Nephron (organoid): ENCODE results near the gene OLFM2.
"Not testable (repeated sequence)": the region's sequence is repeated elsewhere in the genome, so short reads cannot be mapped to it uniquely, and the experiment has no call there.

Source experiments
- H3K27ac Mint-ChIP-seq, 3 experiments: 2 replicates each; pipeline ENCODE4 v1.8.0; 2020; ENCODE audit warnings: mixed read lengths in 3 of 3, mild to moderate bottlenecking in 2 of 3, moderate library complexity in 1 of 3
- H3K27me3 Mint-ChIP-seq: 2 replicates; pipeline ENCODE4 v1.8.0; 2021; ENCODE audit warnings: low read depth, mild to moderate bottlenecking, moderate library complexity, mixed read lengths
- H3K36me3 Mint-ChIP-seq: 2 replicates; pipeline ENCODE4 v1.8.0; 2020; ENCODE audit warnings: low read depth, mixed read lengths
- H3K4me1 Mint-ChIP-seq: 2 replicates; pipeline ENCODE4 v1.8.0; 2020; ENCODE audit warnings: mixed read lengths
- H3K4me3 Mint-ChIP-seq, 3 experiments: 2 replicates each; pipeline ENCODE4 v1.8.0; 2020; ENCODE audit warnings: mild to moderate bottlenecking in 3 of 3, mixed read lengths in 3 of 3, moderate library complexity in 2 of 3
- H3K9me3 Mint-ChIP-seq: 2 replicates; pipeline ENCODE4 v1.8.0; 2020; ENCODE audit warnings: mixed read lengths
- CTCF ChIP-seq, 3 experiments: fragments of 200-600 bp; sonication (generic); IDR thresholded peaks; one replicate each; pipeline ENCODE4 v1.5.0; 2021; ENCODE audit warnings: antibody characterized with exemption in 3 of 3; ENCODE audit not compliant: unreplicated experiment in 3 of 3

Gene OLFM2

DNA sequence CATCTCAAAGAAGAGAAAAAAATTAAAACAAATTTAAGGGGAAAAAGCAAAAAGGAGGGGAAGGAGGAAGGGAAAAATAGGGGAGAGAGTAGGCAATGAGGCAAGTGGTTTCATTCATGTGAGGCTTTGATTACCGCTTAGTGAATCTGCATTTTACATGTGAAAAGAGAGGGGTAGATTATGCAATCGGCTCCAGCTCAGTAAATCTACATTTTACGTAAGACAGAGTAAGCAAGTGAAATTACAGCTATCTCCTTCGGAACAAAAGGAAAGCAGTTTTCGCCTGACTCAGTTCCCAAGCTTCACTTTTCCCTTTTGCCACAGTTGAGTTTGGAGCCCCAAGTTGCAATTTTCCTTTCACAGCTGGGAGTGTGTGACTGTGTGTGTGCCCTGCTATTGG, 16.0 kb upstream of the OLFM2 start:
- Mint-ChIP-seq H3K9me3 (no peaks in the 10 kb centered on the region), H3K4me3 (no peak overlapping the region), H3K27ac (no peak overlapping the region), H3K27me3 (peaks cover under 1% of the 10 kb centered on the region), H3K4me1 (peaks cover 2% of the 10 kb centered on the region), H3K36me3 (no peaks in the 10 kb centered on the region)
- TF ChIP-seq CTCF (IDR thresholded peaks at IDR 0.05; ENCODE audit: unreplicated experiment in 3 of 3): no peak

DNA sequence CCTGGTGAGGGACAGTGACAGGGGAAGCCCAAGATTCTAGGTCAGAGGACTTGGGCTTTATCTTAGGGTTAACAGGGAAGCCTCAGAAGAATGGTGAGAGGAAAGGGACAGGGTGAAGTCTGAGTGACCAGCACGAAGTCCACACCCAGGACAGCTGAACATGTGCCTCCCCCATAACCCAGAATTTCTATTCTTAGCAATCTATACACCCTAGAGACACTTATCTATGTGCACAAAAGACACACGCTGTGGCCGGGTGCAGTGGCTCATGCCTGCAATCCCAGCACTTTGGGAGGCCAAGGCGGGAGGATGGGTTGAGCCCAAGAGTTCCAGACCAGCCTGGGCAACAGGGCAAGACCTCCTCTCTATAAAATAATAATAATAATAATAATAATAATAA, 11.1 kb upstream of the OLFM2 start:
- Mint-ChIP-seq H3K27ac (peak overlapping the region; percentile 17 to 80 (median 71)), H3K9me3 (no peaks in the 10 kb centered on the region), H3K27me3 (peaks cover 5% of the 10 kb centered on the region), H3K36me3 (no peaks in the 10 kb centered on the region), H3K4me1 (peaks cover 16% of the 10 kb centered on the region), H3K4me3 (no peak overlapping the region)
- no peak for TF ChIP-seq CTCF (IDR thresholded peaks at IDR 0.05; ENCODE audit: unreplicated experiment in 3 of 3)

- not testable (repeated sequence) for H3K27me3 Mint-ChIP-seq, H3K36me3 Mint-ChIP-seq, H3K9me3 Mint-ChIP-seq, H3K4me3 Mint-ChIP-seq
- Mint-ChIP-seq H3K27ac (peak overlapping the region in 2 of 3 experiments; percentile 59 to 71), H3K4me1 (peaks cover 16% of the 10 kb centered on the region)
Measured at GRCh38 chr19:9946528-9947125, 10.3 kb upstream of the OLFM2 start.

GRCh38 chr19:9945319-9945966, 9.1 kb upstream of the OLFM2 start:
- Mint-ChIP-seq H3K27me3 (peaks cover 13% of the 10 kb centered on the region), H3K27ac (peak overlapping the region; percentile 94 to 97 (median 94)), H3K9me3 (peaks cover 8% of the 10 kb centered on the region), H3K4me1 (peaks cover 16% of the 10 kb centered on the region), H3K4me3 (peak overlapping the region in 2 of 3 experiments; percentile 48 to 54), H3K36me3 (no peaks in the 10 kb centered on the region)
- TF ChIP-seq CTCF (IDR thresholded peaks at IDR 0.05; ENCODE audit: unreplicated experiment in 3 of 3): peak in 1 of 3 experiments; percentile 17

GRCh38 chr19:9943744-9944143, 7.4 kb upstream of the OLFM2 start:
- Mint-ChIP-seq H3K36me3 (no peaks in the 10 kb centered on the region), H3K4me3 (no peak overlapping the region), H3K4me1 (peaks cover 16% of the 10 kb centered on the region), H3K27ac (peak overlapping the region in 1 of 3 experiments; percentile 64), H3K27me3 (peaks cover 20% of the 10 kb centered on the region), H3K9me3 (peaks cover 13% of the 10 kb centered on the region)
- no peak for TF ChIP-seq CTCF (IDR thresholded peaks at IDR 0.05; ENCODE audit: unreplicated experiment in 3 of 3)

DNA sequence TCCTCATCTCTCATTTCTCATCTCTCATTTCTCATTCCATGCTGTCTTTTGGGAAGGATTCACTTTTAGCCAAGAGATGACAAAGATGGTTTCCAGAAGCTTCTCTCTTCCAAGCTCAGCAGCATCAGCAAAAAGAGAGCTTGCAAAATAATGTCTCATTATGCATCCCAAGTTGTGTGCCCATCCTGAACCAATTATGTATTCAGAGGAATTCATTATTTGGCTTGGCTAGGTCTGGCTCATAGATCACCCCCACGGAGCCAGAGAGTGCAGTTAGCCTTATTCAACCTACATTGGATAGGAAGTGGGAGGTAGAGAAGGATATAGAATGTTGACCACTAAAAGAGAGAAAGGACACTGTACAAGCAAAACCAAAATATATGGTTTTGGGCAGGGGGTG, 5.4 kb upstream of the OLFM2 start:
- Mint-ChIP-seq H3K9me3 (peaks cover 13% of the 10 kb centered on the region), H3K36me3 (no peaks in the 10 kb centered on the region), H3K27me3 (peaks cover 24% of the 10 kb centered on the region), H3K4me3 (no peak overlapping the region), H3K27ac (no peak overlapping the region), H3K4me1 (peaks cover 15% of the 10 kb centered on the region)
- TF ChIP-seq CTCF (IDR thresholded peaks at IDR 0.05; ENCODE audit: unreplicated experiment in 3 of 3): no peak
